ENCODE measurements around the gene B3GNT3.
A peak's percentile ranks its signal among the peaks of the same experiment; 100 is the strongest.

The B3GNT3 gene

DNA sequence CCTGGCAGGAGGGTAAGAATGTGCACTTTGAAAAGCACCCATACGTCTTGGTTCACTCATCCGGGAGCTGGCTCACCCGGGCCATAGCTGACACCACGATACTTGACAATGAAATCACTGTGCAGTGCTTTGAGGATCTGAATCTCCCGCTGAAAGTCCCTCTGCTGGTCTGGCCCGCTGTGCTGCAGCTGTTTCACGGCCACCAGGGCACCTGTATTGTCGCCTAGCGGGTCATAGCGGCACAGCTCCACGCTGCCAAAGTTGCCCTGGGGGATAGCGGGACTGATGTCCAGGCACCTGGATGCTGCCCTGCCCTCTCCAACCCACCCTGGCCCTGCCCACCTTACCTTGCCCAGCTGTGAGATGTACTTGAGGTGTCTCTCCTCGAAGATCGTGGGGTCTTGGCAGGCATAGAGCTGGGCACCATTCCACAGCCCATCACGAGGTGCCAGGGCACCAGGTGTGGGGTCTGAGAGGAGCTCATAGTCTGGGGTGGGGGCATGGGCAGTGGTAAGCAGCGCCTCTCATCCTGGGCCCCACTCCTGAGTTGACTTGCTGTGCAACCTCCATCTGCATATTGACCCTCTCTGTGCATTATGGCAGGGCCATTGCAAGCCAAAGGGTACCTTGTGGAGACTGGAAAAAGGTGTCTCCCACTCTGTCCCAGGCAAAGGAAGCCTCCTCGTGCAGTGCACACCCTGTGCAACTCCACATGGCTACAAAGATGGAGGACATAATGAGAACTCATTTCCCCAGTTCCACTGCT, 37.7 kb downstream of the B3GNT3 start:
- DNase-seq (ENCODE audit: low read depth in 3 of 3) = no peak

- no peak for DNase-seq (ENCODE audit: low read depth in 3 of 3)
These were observed 39.6 kb downstream of the B3GNT3 start for GRCh38 chr19:17834350-17835181.

DNA sequence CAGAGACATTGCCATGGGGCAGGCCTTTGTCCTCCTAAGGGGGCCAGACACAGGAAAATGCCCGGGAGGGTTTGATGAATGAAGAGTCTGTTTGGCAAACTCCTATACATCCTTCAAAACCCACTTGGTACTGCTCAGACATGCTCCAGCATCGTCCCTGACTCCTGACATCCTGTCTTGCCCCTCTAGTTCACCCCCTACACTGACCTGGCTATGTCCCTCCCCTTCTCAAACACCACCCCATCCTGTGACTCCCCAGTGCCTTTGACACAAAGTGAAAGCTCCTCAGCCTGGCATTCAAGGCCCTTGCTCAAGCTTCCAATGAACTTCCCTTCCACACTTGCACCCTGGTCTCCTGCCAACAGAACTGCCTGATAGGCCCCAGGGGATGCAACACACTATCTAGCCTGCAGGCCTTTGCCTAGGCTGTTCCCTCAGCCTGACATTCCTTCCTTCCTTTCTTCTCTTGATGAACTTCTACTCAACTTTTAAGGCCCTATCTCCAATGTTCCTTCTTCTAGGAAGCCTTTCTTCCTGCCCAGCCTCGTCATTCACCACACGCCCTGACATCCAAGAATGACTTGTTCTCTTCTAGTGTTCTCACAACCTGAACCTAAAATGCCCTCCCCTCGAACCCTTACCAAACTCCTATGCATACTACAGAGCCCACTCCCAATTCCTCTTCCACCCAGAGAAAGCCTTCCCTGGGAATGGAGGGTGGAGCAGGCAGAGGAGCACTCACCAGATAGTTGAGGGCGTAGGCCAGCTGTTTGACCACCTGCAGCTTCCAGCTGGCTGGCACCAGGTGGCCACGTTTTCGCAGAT, 40.5 kb downstream of the B3GNT3 start:
- DNase-seq (ENCODE audit: low read depth in 3 of 3) = no peak

DNA sequence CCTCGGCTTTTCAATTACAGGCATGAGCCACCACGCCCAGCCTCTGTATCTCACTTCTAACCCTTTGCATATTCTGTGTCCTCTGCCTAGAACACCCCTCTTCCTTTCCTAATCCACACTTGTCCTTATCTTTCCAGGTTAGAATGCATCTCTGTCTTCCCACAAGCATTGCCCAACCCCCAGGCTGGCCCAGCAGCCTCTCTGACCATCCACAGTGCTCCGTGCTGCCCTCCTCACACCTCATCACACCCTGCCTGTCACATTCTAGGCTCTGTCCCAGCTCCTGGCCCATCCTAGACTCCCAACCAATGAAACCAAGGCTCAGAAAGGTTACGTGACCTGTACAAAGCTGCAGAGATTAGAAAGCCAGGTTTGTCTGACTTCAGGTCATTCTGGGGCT, 41.6 kb downstream of the B3GNT3 start:
- DNase-seq (ENCODE audit: low read depth in 3 of 3) = no peak

DNA sequence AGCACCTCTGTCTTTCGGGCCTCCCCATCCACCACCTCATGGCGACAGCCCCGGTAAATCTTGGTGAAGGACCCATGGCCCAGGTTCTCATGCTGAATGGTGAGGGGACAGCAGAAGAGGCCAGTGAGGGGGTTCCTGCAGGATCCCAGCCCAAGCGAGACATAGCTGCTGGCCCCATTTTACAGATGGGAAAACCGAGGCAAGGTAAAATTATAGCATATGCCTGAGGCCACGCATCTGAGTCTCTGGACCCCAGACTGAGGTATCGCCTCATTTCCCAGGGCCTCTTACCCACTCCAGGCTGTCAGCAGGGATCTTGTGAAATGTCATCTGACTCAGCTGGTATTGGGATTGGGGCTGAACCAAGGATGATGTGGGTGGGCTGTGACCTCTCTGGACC, 43.0 kb downstream of the B3GNT3 start:
- DNase-seq (ENCODE audit: low read depth in 3 of 3) = no peak

GRCh38 chr19:17840019-17840418, 45.1 kb downstream of the B3GNT3 start:
- DNase-seq (ENCODE audit: low read depth in 3 of 3) = no peak

- DNase-seq (ENCODE audit: low read depth in 3 of 3) = no peak
These were observed 46.5 kb downstream of the B3GNT3 start for GRCh38 chr19:17841371-17841809.

DNA sequence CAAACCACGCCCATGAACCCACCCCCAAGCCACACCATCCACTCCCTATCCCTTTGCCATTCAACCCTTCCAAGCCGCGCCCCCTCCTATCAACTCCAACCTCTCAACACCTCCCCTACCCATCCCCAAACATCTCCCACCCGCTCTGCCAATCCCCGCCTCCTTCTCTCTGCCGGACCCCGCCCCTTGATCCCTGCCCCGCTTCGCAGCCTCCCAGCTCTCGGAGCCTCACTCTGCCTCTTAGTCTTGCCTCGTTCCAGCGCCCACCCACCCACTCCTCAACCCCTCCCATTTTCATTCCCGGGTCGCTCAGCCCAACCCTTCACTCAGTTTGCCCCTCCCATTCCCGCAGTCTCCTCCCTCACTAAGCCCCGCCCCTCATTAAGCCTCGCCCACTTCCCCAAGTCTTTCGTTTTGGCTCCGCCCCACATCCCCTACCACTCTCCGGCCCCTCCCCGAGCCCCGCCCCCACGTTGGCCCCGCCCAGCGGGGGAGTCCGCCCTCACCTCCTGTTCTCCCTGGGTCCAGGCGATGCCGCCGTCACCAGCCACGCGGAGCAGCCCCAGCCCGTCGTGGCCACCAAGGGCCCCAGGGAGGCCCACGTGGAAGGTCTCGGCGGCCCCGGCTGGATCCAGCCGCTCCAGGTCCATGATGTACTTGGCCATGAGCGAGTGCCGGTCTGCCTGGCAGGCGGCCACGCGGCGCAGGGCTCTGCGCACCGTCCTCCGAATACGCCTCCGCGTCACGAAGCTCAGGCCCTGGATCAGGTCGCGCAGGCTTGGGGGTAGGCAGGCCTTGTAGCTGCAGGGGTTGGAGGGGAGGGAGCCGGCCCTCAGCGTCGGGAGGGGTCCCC, 47.1 kb downstream of the B3GNT3 start:
- peak; percentile 62 to 89 (median 71) for DNase-seq (ENCODE audit: low read depth in 3 of 3)

DNA sequence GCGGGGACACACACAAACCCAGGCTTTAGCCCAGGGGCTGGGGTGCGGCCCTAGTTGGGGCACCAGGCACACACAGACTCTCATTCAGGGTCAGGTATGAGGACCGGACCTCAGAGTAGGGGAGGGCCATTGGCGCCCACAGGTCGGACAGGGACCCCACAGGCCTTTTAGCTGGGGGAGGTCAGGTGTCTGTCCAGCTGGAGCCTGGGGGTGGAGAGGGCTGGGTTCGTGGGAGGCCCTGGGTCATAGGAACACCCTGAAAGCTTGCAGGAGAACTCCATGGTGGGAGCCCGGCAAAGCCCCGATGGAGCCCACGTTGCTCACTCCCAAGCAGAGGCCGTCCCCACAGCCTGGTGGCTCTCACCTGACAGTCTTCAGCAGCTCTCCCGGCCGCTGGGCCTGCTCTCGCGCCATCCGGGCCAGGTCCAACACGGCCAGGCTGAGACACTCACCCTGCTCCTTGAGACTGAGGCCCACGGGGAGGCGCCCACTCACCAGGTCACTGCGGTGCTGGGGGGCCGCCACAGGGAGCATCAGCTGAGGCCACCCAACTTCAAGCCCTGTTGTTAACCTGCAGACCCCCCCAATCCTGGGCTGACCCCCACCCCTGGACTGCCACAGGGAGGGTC, 47.8 kb downstream of the B3GNT3 start:
- DNase-seq (ENCODE audit: low read depth in 3 of 3) = no peak

DNA sequence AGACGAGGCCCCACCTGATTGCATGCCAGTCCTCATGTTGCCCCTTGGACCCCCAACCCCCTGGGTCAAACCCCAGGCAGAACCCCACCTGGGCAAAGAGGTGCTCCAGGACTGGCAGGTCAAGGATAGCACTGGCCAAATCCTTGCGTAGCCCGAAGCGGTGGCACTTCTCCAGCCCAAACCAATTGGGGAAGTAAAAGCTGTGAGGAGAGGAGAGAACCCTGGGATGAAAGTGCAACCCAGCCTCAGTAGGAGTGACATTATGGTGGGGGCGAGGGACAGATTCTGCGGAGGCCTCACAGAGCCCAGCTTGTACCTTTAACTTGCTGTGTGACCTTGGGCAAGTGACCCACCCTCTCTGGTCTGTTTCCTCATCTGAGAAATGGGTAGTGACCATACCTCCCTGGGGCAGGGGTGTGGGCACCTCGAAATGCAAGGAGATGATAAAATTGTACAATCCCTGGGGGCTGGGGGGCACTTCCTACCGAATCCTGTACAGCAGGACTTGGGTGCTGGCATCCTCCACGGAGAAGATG, 48.4 kb downstream of the B3GNT3 start:
- no peak for DNase-seq (ENCODE audit: low read depth in 3 of 3)

GRCh38 chr19:17843908-17844490, 49.1 kb downstream of the B3GNT3 start:
- no peak for DNase-seq (ENCODE audit: low read depth in 3 of 3)

- DNase-seq (ENCODE audit: low read depth in 3 of 3) = no peak
These were observed 51.2 kb downstream of the B3GNT3 start for GRCh38 chr19:17846146-17846545.

DNA sequence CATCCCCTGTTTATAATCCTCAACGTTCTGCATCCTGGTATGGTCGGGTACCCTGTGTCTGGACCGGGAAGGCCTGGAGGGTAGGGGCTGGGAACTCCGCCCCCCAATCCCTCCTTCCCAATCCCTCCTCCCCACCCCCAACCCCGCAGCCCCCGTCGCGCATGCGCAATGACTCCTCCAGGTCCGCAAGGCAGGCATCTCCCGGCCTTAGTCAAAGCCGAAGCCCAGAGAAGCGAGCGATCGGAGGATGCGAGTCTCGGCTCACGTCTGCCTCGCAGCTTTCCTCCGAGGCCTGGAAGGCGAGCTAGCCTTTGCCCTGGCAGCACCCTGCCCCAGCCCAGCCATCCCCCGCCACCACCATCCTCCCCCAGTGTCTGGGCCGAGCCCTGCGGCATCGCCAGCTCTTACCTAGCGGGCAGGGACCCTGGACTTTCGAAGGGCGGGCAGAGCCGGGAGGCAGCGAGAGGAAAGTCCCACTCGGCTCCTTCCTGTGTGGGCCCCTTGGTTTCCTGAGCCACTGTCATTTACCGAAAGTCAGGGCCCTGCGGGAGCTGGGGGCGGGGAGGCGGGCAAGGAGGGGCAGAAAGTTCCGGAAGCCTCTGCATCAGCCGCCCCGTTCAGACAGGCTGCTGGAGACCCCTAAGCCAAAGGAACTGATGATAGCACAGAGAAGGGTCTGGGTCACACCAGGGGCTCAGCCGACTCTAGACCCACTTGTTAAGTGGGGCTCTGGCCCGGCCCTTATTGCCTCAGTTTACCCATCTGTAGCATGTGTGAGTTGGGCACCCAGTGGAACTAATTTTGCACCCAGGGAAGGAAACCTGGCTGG, 52.8 kb downstream of the B3GNT3 start, which contains the start of gene JAK3:
TSS of gene JAK3 (minus strand) at position 445 of the 829 bp plus-strand sequence. CDS start 3,565 bp downstream, outside the sequence.
- peak; percentile 82 to 87 (median 85) for DNase-seq (ENCODE audit: low read depth in 3 of 3)

- DNase-seq (ENCODE audit: low read depth in 3 of 3) = no peak
These were observed 53.8 kb downstream of the B3GNT3 start for GRCh38 chr19:17848595-17849292.

DNA sequence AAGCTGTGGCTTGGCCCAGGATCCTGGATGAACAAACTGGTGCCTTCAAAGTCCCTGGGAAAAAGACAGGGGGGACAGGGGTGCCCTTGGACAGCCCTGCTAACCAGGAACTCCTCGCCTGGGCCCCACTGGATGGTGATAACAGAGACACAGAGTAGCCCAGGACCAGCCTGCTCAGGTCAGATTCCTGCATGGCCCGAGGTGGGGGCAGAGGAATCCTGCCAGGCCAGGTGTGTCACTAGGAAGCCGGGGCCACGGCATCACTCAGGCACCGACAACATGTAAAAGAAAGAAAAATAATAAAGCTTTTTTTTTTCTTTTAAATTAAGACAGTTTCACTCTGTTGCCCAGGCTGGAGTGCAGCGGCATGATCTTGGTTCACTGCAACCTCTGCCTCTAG, 59.1 kb downstream of the B3GNT3 start:
- DNase-seq (ENCODE audit: low read depth in 3 of 3) = no peak

GRCh38 chr19:17855280-17856152, 60.6 kb downstream of the B3GNT3 start:
- peak; percentile 81 to 92 (median 88) for DNase-seq (ENCODE audit: low read depth in 3 of 3)

Data from stimulated activated CD4-positive, alpha-beta T cell treated with anti-CD3 and anti-CD28 coated beads, TNF-alpha, amount 100 ng/mL, for 48 hours (primary cell).